Fibroblast of skin of scalp (primary cell): ENCODE data around the gene LRRC73. TPM values are rescaled to one million over a fixed set of nuclear protein-coding genes. Genes with fewer than 3 reads are reported as not detected.
"Not testable (repeated sequence)": the region's sequence is repeated elsewhere in the genome, so short reads cannot be mapped to it uniquely, and the experiment has no call there.

Experiments
- DNase-seq: peaks from one replicate; pipeline ENCODE4 v3.0.0-alpha.2; 2013
- polyA plus RNA-seq, 2 experiments: library from polyadenylated mRNA; unstranded; fragments of 120-200 nt; gene quantifications; one replicate each; pipeline ENCODE4 v1.2.1, GENCODE V29; 2013; ENCODE audit not compliant: insufficient read length in 2 of 2

Gene LRRC73, protein sequence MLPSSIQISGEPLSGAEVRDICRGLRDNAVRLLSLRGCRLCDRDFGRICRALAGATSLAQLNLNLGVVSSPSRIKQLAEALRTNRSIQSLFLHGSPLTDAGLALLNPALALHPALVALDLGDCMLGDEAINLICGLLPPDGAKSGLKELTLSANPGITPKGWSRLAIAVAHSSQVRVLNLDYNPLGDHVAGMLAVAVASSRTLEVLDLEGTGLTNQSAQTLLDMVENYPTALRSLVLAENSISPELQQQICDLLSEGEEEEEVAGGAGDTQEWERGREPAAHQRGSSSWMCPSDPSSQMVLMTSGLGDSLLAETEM
- polyA plus RNA-seq (2013, experiment 1 of 2; ENCODE audit: insufficient read length): 0.40 TPM
- polyA plus RNA-seq (2013, experiment 2 of 2; ENCODE audit: insufficient read length): 0.36 TPM

DNA sequence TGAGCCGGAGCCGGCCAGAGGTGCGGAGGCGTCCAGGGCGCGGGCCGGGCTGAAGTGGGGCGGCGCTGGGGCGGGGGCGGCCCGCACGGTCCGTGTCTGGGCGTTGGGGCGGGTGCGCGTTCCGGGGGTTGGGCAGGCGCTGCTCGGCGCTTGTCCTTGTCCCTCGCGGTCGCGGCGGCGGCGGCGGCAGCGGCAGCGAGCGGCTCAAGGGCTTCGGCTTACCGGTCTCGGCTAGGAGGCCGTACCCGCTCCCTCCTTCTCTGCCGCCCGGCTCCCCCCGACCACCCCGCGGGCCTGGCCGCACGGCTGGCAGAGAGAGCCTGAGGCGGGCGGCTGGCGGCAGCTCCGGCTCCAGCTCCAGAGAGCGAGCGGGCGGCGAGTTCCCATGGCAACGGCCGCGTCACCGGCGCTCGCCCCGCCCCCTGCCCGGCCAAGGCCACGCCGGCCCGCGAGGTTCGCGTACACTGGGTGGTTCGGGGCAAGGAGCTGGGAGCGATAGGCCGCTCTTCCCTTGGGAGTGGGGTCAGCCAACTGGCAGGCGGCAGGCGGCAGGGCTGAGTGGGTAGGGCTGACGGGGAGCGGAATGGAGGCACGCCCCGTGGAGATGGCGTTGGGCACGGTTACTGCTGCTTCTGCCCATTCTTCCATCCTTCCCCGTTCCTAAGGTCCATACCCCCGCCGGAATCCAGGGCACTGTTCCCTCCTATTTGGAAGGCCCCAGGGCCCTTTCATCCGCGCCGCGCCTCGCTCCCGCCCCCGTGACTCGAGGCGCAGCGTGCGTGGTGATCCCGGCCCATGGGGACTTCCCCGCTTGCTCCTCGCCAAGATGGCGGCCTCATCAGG, at the start of gene LRRC73:
Gene LRRC73 (minus strand): TSS at position 363 of the 843 bp plus-strand sequence. CDS start 561 bp downstream, outside the sequence.
- DNase-seq: peak; percentile 79

DNA sequence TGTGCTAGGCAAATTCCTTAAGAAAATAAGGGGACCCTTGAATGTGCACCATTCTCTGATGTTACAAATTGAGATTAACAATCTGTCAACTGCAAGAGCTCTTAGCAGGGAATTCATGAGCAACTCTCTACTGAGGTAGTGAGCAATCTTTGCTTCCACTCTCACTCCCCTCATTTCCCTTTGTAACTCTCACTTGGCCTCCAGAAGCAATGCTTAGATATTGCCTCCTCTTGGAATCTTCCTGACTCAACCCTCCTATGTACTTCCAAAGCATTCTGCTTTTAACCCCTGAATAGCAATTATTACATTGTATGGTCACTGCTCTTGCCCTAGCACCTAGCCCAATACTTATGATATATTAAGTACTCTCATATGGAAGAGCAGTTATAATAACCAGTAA, 49.2 kb upstream of the LRRC73 start:
- no peak for DNase-seq

DNA sequence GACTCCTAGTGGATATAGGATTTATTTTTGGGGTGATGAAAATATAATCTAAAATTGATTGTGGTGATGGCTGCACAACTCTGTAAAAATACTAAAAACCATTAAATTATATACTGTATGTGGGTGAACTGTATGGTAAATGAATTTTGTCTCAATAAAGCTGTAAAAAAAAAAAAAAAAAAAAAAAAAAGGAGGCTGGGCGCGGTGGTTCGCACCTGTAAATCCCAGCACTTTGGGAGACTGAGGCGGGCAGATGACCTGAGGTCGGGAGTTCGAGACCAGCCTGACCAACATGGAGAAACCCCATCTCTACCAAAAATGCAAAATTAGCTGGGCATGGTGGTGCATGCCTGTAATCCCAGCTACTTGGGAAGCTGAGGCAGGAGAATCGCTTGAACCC, 47.5 kb upstream of the LRRC73 start:
- not testable (repeated sequence) for DNase-seq

DNA sequence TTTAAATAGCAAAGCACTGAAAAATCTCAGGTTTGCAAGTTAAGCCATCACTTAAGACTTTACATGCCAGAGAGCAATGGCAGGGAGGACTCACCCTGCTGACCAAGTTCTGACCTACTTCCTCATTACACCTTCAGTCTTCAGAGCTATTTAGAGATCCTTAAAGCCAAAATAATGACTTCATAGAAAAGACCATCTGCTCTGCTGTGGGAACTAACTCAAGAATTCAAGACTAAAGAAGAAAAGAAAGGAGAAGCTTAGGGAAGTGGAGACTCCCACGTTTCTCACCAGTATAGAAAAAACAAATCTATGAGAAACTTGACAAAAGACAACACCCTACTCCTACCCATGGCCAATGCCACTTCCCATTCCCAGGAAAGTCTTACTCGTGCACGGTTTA, 37.1 kb upstream of the LRRC73 start:
- DNase-seq: no peak

DNA sequence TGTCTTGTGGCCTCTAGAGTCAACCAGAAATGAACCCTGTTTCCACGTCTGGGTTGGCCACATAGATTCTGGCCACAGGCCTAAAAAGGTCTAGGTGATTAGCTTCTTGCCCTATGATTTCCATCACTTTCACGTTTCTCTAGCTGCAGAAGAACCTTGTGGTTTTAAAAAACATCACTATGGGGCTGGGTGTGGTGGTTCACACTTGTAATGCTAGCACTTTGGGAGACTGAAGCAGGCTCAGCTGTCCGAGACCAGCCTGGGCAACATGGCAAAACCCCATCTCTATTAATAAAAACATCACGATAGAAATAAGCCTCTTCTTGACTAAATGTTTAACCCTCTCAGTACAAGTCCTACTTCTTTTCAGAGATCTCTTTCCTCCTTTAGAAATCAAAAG, 34.3 kb upstream of the LRRC73 start:
- no peak for DNase-seq

DNA sequence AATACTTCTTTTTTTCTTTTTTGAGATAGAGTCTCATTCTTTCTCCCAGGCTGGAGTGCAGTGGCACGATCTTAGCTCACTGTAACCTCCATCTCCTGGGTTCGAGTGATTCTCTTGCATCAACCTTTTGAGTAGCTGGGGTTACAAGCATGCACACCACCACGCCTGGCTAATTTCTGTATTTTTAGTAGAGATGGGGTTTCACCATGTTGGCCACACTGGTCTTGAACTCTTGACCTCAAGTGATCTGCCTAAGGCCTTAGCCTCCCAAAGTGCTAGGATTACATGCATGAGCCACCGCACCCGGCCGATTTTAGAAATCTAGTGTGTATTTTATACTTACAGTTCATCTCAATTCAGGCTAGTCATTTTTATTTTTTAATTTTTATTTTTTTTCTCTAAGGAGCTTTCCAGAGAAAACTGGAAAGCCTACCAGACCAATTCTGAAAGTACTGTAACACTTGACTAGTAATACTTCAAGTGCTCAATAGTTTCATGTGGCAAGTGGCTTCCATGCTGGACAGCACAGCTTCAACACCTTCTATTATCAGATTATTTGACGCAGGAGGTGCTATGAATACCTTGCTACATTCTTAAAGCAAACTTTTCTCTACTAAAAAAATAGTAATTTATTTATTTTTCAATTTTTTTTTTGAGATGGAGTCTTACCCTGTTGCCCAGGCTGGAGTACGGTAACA, 31.8 kb upstream of the LRRC73 start:
- DNase-seq: no peak

DNA sequence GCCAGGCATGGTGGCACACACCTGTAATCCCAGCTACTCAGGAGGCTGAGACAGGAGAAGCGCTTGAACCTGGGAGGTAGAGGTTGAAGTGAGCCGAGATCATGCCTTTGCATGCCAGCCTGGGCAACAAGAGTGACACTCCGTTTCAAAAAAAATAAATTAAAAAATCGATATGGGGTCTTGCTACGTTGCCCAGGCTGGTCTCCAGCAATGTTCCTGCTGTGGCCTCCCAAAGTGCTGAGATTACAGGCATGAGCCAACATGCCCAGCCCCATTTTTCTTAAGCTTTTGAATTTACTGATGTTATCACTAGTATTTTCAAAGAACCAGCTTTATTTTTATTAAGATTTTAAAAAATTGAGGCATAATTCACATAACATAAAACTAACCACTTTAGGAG, 30.4 kb upstream of the LRRC73 start:
- no peak for DNase-seq

DNA sequence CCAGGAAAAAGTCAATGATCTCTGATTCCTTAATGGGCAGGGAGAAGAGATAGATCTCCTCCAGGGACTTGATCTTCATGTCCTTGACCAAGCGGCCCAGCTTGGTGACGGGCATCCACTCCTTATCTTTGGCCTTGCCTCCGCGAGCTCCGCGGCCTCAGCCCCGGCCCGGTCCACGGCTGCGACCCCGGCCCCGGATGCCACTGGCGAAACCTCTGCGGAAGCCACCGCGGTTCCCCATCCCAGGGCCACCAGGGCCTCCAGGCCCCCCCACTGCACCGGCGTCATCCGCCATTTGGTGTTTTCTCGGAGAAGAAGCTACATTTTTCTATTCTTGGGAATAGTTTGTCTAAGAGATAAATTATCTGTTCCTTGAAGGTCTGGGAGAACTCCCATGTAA, 29.3 kb upstream of the LRRC73 start:
- DNase-seq: not testable (repeated sequence)

DNA sequence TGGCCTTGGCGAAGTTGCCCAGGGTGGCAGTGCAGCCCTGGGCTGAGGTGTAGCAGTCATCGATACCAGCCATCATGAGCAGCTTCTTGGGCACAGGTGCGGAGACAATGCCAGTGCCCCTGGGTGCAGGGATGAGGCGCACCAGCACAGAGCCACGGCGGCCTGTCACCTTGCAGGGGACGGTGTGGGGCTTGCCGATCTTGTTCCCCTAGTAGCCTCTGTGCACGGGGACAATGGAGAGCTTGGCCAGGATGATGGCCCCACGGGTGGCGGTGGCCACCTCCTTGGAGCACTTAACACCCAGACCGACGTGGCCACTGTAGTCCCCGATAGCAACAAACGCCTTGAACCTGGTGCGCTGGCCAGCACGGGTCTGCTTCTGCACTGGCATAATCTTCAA, 28.8 kb upstream of the LRRC73 start:
- DNase-seq: not testable (repeated sequence)

DNA sequence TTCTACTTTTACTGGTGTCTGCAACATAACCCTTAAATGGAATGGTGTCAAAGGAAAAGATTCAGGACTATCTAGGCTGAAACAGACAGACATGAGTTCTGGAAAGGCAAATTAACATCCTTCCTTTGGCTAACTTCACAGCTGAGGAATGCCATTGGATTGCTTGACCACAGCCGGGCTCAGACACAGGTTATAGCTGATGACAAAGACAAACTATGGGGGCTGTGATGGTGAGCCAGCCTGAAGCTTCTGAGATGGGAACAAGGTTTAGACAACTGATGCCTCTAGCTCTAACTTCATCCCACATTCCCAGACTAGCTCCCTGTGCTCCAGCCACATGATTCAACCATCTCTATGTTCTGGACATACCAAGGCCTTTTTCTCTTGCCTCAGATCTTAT, 22.1 kb upstream of the LRRC73 start:
- no peak for DNase-seq

DNA sequence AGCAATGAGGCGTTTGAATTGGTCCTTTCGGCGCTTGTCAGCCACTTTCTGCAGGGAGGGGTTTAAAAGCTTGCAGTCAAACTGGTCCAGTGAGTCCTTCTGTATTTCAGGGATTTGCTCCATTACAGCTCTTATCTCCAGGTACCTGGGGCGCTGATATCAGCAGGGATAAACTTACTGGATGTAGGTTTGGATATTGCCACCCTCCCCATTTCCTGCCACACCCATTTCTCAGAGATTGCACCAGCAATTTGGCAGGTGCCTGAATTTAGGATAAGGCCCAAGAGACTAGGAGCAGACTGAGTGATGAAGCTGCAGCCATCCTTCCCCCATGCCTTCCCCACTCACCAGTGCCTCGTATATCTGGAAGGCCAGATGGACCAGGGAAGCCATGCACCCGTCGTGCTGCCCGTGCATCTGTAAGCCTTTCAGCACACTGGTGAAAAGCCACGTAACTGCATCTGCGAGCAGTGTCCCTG, 14.4 kb upstream of the LRRC73 start:
- DNase-seq: no peak

DNA sequence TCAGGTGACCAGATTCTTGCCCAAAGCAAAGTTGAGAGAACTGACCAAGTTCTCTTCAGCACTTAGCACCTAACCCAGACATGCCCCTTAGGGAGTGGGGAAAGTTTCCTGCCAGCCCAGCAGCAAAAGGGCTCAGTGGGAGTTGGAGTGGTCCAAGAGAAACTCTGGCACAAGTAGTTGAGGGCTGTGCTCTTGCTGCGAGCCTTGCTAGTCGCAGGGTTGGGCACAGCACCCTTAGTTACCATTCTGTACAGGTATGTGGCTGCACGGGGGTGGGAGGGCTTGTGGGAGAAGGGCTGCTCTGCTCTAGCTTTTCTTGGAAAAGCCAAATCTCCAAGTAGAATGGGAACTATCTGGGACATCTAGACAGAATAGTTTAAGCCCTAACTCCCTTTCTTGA, 13.1 kb upstream of the LRRC73 start:
- DNase-seq: no peak

DNA sequence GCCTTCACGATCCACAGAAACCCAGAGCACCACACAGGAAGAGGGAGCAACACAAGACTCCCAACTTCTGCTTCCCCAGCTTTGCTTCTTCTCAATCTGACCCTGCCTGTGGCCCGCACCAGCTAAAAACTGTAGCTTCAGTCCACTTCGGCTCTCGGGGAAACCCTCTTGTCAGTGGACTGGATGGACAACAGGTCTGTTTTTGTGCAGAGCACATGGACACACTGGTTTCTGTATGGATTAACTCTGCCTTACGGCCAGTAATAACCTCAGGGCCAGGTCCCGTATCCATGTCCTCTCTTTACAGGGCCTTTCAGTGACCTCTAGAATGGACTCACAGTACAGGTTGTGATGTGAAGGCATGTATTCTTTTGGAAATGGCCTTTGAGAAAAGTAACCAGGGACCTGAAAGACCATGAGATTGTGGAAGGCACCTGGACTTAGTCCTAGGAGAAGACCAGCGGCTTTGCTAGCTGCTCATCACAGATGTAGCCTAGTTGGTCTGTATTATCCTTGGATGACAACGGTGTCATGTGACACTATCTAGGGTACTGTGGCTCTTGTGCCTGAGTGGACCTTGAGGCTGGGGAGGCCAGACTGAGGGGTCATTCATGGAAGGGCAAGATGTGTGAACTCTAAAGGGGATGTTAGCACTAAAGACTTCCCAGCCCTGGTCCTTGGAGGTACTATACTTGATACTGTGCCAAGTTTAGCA, 12.6 kb upstream of the LRRC73 start:
- no peak for DNase-seq

DNA sequence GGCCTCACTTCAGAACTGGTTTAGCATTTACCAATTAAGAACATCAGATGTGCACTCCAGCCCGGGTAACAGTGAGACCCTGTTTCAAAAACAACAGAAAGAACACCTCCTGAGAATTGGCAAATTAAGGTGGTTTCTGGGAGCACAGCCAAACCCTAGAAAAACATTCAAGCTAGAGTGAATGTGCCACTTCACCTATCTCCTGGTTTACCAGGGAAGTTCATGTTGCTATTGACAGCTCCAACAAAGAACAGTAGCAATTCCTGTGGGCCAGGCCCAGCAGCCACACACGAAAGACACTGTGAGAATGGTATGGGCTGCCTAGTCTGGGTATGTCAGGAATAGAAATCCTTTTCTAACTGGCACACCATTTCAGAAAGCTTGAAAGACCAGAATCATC, 11.7 kb upstream of the LRRC73 start:
- no peak for DNase-seq

DNA sequence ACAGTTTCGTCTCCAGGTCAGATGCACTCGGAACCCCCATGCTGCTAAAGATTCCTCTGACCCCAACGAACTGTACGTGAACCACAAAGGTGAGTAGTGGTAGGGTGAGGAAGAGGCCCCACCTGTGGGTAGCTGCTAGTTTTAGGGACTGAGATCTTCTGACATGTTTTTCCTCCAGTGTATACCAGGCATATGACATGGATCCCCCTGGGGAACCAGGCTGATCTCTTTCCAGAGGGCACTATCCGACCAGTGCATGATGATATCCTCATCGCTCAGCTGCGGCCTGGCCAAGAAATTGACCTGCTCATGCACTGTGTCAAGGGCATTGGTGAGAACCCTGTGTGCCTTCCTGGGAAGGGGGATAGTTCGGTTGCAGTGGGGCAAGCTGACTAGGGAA, 10.0 kb upstream of the LRRC73 start:
- no peak for DNase-seq

DNA sequence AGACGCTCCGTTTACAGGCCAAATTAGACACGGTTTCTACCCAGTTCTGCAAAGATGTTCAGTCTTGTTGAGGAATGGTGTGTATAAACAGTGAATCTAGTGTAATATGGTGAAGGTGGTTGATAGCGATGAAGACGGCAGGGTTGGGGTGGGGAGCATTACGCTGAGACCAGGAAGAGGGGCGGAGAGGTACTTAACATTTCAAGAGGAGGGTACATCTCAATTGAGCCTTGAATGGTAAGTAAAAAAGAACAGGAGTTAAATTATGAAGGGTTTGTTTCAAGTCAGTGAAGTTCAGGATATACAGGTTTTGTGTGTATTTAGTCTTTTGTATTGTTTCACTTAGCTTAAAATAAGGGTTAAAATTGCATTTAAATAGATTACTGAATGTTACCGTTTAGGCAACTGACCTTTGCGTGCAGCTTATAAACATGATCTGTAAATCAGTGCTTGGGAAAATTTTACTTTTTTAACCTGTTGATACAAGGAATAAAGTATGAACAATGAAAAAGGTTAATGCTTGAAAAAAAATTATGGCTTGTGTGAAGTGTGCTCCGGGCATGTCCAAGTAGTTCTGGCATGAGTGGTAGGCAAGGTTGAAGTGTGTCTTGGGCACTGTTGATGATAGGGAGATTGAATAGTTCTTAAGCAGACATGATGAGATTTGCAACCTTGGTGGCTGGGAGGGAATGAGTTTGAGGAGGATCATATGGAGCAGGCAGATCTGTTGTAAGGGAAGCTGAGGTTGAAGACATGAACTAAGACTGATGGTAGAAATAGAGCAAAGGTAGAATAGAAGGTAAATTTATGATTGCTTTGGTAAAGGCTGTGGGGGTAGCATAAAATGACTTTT, 7.6 kb upstream of the LRRC73 start:
- DNase-seq: no peak

DNA sequence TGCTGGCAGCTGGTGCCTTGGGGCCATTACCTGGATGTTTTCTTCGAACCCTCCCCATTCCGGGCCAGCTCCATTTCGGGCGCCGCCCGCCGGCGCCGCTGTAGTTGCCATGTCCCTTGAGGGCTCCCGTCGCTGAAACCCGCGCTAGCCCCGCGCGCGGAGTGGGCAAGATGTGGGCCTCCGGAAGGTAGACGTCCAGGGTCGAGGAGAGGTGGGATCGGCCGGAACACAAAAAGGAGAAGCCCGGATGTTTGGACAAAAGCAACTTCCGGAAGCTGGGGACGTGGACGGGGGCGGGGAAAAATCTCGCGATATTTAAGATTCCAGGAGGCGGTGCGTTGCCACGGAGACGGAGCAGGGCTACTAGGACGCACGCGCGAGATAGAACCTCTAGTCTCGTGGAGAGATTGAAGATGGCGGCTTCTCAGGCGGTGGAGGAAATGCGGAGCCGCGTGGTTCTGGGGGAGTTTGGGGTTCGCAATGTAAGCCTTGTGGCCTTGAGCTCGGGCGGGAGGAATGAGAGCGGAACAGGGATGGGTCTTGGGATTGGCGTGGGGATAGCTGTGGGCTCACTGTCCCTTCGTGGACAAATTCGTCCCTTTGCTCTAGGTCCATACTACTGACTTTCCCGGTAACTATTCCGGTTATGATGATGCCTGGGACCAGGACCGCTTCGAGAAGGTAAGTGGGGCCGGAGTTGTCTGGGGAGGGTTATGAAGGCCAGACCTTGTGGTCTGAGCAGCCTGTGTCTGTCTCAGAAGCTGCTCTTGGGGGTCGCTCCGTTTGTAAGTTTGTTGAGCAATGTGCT, 6.8 kb upstream of the LRRC73 start, which contains the start of the genes POLR1C and YIPF3:
Gene POLR1C (plus strand): TSS at position 393 of the 808 bp plus-strand sequence. CDS start 21 bp downstream, at position 414.
Gene YIPF3 (minus strand): TSS at position 230 of the 808 bp plus-strand sequence. CDS start 119 bp downstream, at position 111.
- peak; percentile 98 for DNase-seq

DNA sequence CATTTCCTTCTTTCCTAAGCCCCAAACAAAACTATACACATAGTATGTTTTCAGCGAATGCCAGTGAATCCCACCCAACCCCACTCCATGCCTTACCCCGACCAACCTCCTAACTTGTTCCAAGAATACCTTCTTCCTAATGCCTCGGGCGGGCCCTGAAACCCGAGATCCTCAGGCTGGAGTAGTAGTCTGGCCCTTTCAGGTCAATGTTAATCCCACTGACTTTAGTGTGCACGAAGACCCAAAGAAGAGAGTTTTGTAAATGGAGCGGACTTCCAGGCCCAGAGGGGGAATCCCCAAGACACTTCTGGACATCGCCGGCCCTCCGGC, 6.2 kb upstream of the LRRC73 start:
- DNase-seq: no peak

DNA sequence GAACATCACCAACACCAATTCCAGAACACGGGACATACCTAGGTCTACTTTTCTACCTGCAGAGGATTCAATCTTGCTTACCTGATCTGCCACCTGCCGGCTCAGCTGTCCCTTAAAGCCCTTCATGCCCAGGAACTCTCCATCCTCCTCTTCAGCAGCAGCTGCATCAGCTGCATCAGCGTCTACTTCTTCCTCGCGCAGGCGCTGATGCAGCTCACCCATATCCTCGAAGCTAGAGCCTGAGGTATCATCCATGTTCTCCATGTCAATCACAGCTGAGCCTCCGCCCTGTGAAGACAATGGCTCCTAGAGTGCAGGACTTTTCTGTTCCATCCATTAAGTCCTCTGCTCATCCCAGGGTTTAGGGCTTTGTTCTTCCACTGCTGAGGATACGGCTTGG, 5.7 kb upstream of the LRRC73 start:
- no peak for DNase-seq

DNA sequence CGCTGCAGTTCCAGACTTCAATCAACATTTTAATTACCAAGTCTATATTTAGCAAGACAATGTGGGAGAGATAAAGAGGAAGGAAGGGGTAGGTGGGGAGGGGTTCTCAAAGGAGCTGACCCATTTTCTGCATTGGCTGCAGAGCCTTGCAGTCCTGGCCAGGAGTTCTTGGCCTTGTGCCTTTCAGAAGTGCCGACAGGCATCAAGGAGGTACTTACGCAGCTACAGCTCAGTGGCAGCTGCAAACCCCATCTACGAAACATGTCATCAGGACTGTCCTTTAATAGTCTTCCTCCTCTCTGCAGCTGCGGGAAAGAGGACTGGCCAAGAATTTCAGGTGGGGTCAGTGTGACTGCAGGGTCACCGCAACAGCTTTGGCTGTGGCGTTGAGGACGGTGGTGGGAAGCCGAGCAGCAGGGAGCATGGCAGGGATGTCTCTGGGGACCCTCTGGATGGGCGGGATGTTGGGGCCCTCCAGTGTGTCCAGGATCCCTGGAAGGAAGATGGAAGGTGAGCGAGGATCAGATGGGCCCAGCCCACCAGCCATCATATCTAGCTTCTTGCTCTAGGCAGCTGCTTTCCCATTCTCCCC, 1.8 kb upstream of the LRRC73 start:
- DNase-seq: no peak
